Transverse colon (tissue), 4 donors: ENCODE results near the gene LAMA5. TPM values are rescaled to one million over a fixed set of nuclear protein-coding genes. Genes with fewer than 3 reads are reported as not detected.

Source experiments
- DNase-seq: peaks from one replicate; pipeline ENCODE4 v3.0.0-alpha.2; 2019
- H3K27ac ChIP-seq, 4 donors: fragments of 200-600 bp; sonication (generic); 2 replicates each; pipeline ENCODE4 v1.5.1; 2016 to 2018; ENCODE audit warnings: inconsistent platforms in 4 of 4
- H3K27me3 ChIP-seq: fragments of 200-600 bp; sonication (generic); 2 replicates; pipeline ENCODE4 v1.5.1; 2017; ENCODE audit warnings: inconsistent platforms
- H3K36me3 ChIP-seq, 4 donors: fragments of 200-600 bp; sonication (generic); 2 replicates each; pipeline ENCODE4 v1.5.1; 2017 to 2019; ENCODE audit warnings: inconsistent platforms in 4 of 4
- H3K4me1 ChIP-seq, 4 donors: fragments of 200-600 bp; sonication (generic); 2 replicates each; pipeline ENCODE4 v1.5.1; 2017 to 2020; ENCODE audit warnings: inconsistent platforms in 4 of 4
- H3K4me3 ChIP-seq, 4 donors: fragments of 200-600 bp; sonication (generic); 1 replicate in 1 of 4; 2 replicates in 3 of 4; pipeline versions ENCODE4 v1.5.1 to v1.6.1; 2017 to 2019; ENCODE audit warnings: inconsistent platforms in 4 of 4
- H3K9me3 ChIP-seq, 2 donors: fragments of 200-600 bp; sonication (generic); 2 replicates each; pipeline ENCODE4 v1.5.1; 2017 to 2019; ENCODE audit warnings: inconsistent platforms in 2 of 2
- EP300 ChIP-seq: sonication (generic); formaldehyde crosslinking; IDR thresholded peaks from one replicate; pipeline ENCODE4 v1.6.1; 2017; ENCODE audit warnings: antibody characterized with exemption, low read depth
- POLR2A ChIP-seq: fragments of 450-650 bp; IDR thresholded peaks from one replicate; pipeline ENCODE4 v1.6.1; 2016; ENCODE audit warnings: antibody characterized with exemption, mild to moderate bottlenecking, moderate library complexity
- POLR2AphosphoS5 ChIP-seq, 3 donors: sonication (generic); formaldehyde crosslinking; IDR thresholded peaks; one replicate each; pipeline ENCODE4 v1.6.1; 2016; ENCODE audit warnings: antibody characterized with exemption in 3 of 3
- WGBS, 2 donors: methylation state at CpG; one replicate each; pipeline ENCODE4 v1.1.5; 2018; ENCODE audit warnings: low coverage in 1 of 2; 5-methylcytosine and 5-hydroxymethylcytosine counted together
- in situ Hi-C, 4 donors: fragments of 200-750 bp; cut with MboI; loops; one replicate each; pipeline versions ENCODE4 v1.15.0 to v1.15.1; 2017; ENCODE audit warnings: low sequenced_read_pairs in 3 of 4, low pct_ligation_motif_present in 1 of 4, low pct_unique_long_range_greater_than_20kb in 1 of 4
- intact Hi-C: fragments of 100-400 bp; cut with DNase I; formaldehyde crosslinking; loops from one replicate; pipeline ENCODE4 v1.15.1; 2023; ENCODE audit warnings: low total_unique reads
- total RNA-seq, 4 donors: library from RNA; depleted of rRNA; stranded (reverse); fragments of >200 nt; gene quantifications; one replicate each; pipeline ENCODE4 v1.1.0, GENCODE V29; 2016
- TF ChIP-seq, protein P1 (sequence below), 5 experiments: fragments of 200-600 bp in 3 of 5; fragments of 450-650 bp in 2 of 5; sonication (generic) in 3 of 5; IDR thresholded peaks; 1 replicate in 2 of 5; 2 replicates in 3 of 5; pipeline ENCODE4 v1.5.1; 2016 to 2017; ENCODE audit warnings: antibody characterized with exemption in 5 of 5, inconsistent platforms in 3 of 5, mild to moderate bottlenecking in 2 of 5, moderate library complexity in 1 of 5

Gene LAMA5
- total RNA-seq, 4 donors from 2014 or later = 33.2 to 269 (median 91.3) TPM

DNA sequence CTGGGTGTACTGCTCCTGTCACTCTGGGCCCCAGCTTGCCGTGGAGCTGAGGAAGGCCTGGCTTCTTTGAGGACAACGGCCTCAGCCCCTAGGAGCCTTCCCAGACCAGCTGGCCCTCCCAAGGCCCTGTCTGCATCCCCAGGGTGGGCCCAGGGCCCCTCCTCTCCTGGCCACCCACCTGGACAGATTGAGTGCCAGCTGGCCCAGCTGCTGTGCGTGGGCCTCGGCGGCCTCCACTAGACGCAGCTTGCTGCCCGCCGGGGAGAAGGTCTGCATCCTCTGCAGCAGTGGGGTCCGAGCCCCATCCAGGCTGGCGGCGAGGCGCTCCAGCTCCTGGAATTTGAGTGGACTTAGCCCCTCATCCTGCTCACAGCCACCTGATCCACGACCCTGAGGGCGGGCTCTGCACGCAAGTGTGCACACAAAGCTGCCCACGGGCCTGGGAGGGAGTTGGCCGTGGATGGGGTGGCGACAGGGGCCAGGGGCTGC is 49.9 kb downstream of the LAMA5 start:
- Histone ChIP-seq H3K36me3 (peaks cover 0 to 4% (median 0%) of the 10 kb centered on the region in 4 donors), H3K27ac (no peak overlapping the region), H3K27me3 (no peaks in the 10 kb centered on the region), H3K4me3 (no peak overlapping the region), H3K9me3 (no peaks in the 10 kb centered on the region), H3K4me1 (no peaks in the 10 kb centered on the region)
- no peak for DNase-seq
- in situ Hi-C loops (no loop called here), intact Hi-C loops (no loop called here)
- TF ChIP-seq, protein P1, sequence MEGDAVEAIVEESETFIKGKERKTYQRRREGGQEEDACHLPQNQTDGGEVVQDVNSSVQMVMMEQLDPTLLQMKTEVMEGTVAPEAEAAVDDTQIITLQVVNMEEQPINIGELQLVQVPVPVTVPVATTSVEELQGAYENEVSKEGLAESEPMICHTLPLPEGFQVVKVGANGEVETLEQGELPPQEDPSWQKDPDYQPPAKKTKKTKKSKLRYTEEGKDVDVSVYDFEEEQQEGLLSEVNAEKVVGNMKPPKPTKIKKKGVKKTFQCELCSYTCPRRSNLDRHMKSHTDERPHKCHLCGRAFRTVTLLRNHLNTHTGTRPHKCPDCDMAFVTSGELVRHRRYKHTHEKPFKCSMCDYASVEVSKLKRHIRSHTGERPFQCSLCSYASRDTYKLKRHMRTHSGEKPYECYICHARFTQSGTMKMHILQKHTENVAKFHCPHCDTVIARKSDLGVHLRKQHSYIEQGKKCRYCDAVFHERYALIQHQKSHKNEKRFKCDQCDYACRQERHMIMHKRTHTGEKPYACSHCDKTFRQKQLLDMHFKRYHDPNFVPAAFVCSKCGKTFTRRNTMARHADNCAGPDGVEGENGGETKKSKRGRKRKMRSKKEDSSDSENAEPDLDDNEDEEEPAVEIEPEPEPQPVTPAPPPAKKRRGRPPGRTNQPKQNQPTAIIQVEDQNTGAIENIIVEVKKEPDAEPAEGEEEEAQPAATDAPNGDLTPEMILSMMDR (IDR thresholded peaks at IDR 0.05) = no peak
- 82% methylated on average over 8 of the region's 18 CpGs; no CpG with 5 or more reads in 1 of the 2 donors for WGBS, 2 donors

DNA sequence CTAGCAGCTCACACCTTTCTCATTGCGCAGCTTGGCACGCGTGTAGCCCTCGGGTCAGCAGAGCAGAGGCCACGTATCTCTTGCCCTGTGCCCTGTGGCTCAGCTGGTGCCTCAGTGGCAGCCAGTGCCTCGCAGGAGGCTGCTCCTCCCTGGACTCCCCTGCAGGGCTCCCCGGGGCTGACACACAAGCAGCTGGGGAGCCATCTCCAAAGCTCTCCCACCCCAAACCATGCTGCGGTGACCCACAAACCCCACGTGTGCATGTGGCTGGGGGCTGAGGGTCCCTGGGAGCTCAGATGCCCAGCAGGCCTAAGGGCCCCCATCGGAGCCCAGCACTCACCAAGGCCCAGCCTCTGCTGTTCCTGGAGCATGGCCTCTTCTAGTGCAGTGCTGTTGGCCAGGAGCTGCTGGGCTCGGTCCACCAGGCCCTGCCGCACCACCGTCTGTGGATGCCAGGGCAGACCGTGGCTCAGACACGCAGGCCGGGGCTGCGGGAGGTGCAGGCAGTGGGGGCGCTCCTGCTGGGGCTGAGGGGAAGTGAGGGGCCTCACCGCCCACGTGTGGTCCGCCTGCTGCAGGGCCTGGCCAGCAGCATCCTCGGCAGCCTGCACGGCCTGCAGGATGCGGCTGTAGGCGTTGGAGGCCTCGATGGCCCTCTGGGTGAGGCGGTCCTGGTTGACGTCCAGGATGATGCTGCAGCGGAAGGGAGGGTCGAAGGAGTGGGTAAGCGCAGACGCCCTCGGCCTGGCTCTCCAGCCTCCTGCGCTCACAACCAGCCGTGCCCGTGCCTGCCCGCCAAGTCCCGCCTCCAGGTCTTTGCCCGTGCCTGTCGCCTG is 50.6 kb downstream of the LAMA5 start:
- no peaks in the 10 kb centered on the region for H3K27me3 ChIP-seq
- no peak for DNase-seq
- WGBS, 2 donors = 86% methylated on average over 40 of the region's 40 CpGs; no CpG with 5 or more reads in 1 of the 2 donors
- H3K9me3 ChIP-seq = no peaks in the 10 kb centered on the region
- no peak overlapping the region for H3K4me3 ChIP-seq
- H3K4me1 ChIP-seq = no peaks in the 10 kb centered on the region
- intact Hi-C loops = no loop called here
- no peak overlapping the region for H3K27ac ChIP-seq
- H3K36me3 ChIP-seq = peaks cover 0 to 4% (median 0%) of the 10 kb centered on the region in 4 donors
- TF ChIP-seq POLR2A = no peak
- TF ChIP-seq, protein P1 (IDR thresholded peaks at IDR 0.05) = no peak
- in situ Hi-C loops = no loop called here

DNA sequence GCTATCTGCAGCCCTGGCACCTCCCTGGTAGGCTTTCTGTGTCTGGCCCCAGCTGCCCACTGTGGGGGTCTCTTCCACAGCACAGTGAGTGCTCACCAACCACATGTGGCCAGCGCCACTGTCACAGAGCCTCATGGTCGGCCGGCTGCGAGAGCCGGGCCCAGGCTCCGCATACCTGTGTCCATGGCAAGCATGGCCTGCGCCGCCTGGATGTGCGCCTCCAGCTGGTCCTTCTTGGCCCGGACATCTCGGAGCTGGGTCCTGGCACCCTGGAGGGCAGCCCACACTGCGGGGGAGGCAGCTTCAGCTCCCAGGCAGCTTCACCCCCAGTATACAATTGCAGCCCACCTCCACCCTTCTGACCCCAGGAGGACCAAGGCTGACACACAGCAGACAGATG is 51.3 kb downstream of the LAMA5 start:
- H3K4me3 ChIP-seq = no peak overlapping the region
- no peaks in the 10 kb centered on the region for H3K4me1 ChIP-seq
- in situ Hi-C loops (no loop called here), intact Hi-C loops (no loop called here)
- no peak for DNase-seq
- TF ChIP-seq EP300 (no peak), POLR2AphosphoS5 (IDR thresholded peaks at IDR 0.05) (no peak), POLR2A (no peak)
- TF ChIP-seq, protein P1 (IDR thresholded peaks at IDR 0.05) = no peak
- WGBS, 2 donors = 95% methylated on average over 12 of the region's 12 CpGs; no CpG with 5 or more reads in 1 of the 2 donors
- H3K27me3 ChIP-seq = no peaks in the 10 kb centered on the region
- peaks cover 0 to 4% (median 0%) of the 10 kb centered on the region in 4 donors for H3K36me3 ChIP-seq
- no peak overlapping the region for H3K27ac ChIP-seq
- no peaks in the 10 kb centered on the region for H3K9me3 ChIP-seq

DNA sequence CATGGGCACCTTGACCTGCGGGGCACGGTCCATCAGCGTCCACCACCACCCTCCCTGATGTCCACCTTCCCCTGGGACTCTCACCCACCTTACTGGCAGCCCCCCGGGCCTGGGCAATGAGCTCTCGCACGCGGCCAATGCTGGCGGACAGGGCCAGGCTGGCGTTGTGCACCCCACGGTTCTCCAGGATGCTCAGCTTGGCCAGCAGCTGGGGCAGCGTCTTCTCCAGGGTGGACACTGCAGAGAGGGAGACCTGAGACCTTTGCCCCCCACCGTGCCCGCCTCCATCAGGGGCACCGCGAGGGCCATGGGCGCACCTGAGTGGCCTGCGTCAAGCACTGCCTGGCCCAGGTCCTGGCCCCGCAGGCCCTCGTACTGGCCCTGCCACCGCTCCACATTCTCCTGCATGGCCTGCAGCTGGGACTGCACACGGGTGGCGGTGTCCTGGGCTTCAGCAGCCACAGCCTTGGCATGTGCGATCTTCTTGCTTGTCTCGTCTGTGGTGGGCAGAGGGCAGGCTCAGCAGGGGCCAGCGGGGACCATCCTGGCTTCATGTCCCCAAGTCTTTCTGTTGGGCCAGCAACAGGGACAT is 52.3 kb downstream of the LAMA5 start:
- H3K4me1 ChIP-seq = no peaks in the 10 kb centered on the region
- H3K27ac ChIP-seq = no peak overlapping the region
- DNase-seq = no peak
- no peak for TF ChIP-seq POLR2AphosphoS5 (IDR thresholded peaks at IDR 0.05)
- no peak for TF ChIP-seq EP300
- in situ Hi-C loops = no loop called here
- 90% methylated on average over 25 of the region's 25 CpGs; no CpG with 5 or more reads in 1 of the 2 donors for WGBS, 2 donors
- no peak overlapping the region for H3K4me3 ChIP-seq
- peaks cover 0 to 4% (median 0%) of the 10 kb centered on the region in 4 donors for H3K36me3 ChIP-seq
- H3K9me3 ChIP-seq = no peaks in the 10 kb centered on the region
- intact Hi-C loops = no loop called here
- H3K27me3 ChIP-seq = no peaks in the 10 kb centered on the region
